Activated CD4-positive, CD25-positive, alpha-beta regulatory T cell treated with anti-CD3 and anti-CD28 coated beads, Interleukin-2, amount 50 U/mL, for 16 hours (primary cell): ENCODE data around the gene EFCAB8.
"Not testable (repeated sequence)": the region's sequence is repeated elsewhere in the genome, so short reads cannot be mapped to it uniquely, and the experiment has no call there.

Experiments
- DNase-seq: peaks from one replicate; pipeline ENCODE4 v3.0.0-alpha.2; 2020; ENCODE audit warnings: low read depth, low spot score

The EFCAB8 gene

DNA sequence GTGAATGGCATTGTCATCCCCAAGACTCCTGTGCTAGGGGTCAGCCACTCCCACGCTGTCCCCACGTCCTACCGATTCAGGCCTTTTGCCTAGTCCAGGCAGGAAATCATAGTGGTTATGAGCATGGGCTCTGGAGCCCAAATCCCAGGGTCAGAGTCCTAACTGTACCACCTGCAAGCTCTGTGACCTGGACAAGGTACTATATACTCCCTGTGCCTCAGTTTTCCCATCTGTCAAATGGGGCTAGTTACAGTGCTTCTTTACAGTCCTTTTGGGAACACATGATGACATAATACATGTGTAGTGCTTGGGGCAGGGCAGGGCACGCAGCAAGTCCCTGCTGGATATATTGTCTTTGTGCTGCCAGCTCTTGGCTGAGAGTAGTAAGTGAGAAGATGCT is 27.2 kb downstream of the EFCAB8 start:
- no peak for DNase-seq

- no peak for DNase-seq
Observed at GRCh38 chr20:32886652-32887051, 27.9 kb downstream of the EFCAB8 start.

- no peak for DNase-seq
Observed at GRCh38 chr20:32887492-32887891, 28.8 kb downstream of the EFCAB8 start.

GRCh38 chr20:32888636-32889035 is 29.9 kb downstream of the EFCAB8 start:
- no peak for DNase-seq

DNA sequence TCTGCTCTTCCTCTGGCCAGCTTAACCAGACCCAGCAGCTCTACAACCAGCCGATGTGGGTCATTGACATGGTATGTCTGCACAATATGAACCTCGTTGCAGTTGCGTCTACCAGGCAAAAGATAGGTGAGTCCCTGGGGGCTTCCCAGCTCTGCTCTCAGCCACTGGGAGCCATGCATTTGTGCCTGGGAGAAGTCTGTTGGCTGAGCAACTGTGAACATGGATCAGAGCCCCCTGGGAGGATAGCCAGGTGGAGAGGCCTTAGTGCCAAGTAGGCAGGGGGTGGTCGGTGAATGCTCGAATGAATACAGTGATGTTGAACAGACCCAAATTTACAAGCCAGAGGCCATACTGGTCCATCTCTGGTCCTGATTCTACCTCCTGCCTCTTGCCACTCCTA is 30.6 kb downstream of the EFCAB8 start:
- DNase-seq: no peak

DNA sequence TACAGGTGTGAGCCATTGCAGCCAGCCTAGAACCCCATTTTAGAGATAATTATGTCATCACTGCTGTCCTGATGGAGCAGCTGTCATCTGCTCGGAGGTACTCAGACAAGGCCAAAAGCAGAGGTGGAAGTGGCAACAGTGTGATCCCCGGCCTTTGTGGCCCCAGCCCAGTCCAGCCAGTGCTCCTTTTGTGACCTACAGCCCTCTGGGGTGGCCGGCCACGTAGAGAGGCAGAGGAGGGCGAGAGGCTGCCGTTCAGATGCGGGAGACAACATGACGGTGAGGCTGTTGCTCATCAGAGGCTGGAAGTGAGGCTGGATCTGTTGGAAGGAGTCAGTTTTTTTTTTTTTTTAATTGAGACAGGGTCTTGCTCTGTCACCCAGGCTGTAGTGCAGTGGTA is 32.8 kb downstream of the EFCAB8 start:
- DNase-seq: no peak

DNA sequence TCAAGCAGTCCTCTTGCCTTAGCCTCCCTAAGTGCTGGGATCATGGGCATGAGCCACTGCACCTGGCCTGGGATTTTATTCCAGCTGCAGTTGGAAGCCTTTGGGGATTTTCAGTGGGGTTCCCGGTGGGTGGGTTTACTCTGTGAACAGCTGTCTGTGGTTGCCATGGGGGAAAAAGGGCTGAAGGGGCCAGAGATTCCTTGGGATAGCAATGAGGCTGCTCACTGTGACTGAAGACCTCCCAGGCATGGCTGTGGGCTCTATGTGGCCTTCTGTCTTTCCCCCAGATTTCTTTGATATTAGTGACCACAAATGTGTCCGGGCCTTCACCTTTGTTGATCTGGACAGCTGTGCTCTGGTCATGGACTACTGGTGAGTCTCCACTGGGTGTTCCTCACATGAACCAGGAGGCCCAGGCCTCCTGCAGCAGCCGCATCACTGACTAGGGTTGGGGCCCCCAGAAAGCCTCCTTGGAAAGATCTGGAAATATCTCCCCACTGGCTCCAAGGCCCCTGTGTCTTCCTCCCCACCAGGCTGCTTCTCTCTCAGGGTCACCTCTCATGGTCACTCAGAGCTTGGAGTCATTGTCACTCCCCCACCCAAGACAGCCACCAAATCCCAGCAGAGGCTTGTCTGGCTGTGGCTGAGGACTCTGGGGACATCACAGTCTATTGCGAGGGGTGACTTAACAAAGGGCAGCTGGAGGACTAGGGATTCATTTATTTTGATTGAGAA is 33.4 kb downstream of the EFCAB8 start:
- no peak for DNase-seq

GRCh38 chr20:32893263-32894025 is 34.7 kb downstream of the EFCAB8 start:
- DNase-seq: no peak

DNA sequence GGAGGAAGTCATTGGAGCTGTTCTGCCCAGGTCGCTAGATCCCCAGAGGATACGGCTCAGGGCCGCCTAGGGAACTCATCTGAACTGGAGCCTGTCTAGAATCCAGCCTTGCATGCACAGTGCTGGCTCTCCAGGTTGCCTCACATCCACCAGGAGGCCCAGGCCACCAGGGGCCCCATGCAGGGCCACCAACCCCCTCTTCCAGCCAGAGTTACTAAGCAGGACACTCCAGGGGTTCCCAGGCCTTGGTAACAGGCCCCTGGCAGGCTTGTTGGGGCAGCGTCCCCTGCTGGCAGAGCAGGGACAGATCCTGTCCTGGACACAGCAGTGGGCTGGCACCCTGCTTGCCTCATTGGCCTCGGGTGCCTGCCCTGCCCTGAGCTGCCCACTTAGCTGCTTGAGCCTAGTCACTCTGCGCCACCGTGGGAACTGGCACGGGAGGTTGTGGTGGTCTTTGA is 35.3 kb downstream of the EFCAB8 start:
- no peak for DNase-seq

DNA sequence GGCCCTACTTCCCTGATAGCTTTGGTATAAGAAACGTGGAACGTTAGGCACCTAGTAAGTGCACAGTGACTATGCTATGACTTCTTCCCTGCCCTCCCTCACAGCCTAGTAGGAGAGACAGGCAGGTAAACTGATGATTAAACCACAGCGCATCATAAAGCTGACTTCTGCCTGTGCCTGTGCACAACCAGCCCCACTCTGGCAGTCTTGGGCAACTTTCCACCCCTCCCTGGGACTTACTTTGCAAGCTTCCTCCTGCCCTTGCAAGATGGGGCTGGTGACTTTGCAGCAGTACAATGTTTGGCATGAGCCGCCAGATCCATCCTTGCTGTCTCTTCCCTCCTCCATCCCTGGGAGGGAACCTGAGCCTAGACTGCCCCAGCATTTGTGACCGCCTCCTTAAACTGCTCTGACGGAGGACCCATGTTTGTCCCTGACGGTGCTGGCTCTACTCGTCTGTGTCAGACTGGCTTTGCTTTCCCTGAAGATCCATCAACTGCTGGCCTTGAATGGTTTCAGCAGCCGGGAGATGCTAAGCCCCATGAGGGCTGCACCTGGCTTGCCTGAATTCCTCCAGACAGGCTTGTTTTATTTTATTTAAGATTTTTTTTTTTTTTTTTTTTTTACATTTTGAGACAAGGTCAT is 36.1 kb downstream of the EFCAB8 start:
- no peak for DNase-seq

- no peak for DNase-seq
Observed at GRCh38 chr20:32896521-32897280, 38.0 kb downstream of the EFCAB8 start.

GRCh38 chr20:32898729-32899128 is 40.0 kb downstream of the EFCAB8 start:
- DNase-seq: no peak

GRCh38 chr20:32902456-32903420 is 44.0 kb downstream of the EFCAB8 start:
- DNase-seq: peak; percentile 41

DNA sequence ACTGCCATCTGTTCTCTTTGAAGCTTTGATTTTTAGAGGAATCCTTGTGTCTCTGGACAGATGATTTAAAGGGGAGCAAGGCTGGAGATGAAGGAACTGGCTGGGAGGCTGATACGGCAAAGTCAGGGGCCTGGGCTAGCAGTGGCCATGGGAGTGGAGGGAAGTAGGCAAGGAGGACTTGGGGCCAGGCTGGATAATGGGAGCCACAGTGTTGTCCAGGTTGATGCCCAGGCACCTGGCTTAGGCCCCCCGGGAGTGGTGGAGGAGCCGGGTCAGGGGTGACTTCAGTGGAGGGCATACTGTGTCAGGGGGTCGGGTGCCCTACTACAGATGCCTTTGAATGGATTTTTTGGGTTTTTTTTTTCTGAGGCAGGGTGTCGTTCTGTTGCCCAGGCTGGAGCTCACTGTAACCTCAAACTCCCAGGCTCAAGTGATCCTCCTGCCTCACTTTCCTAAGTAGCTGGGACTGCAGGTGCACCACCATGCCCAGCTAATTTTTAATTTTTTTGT is 45.0 kb downstream of the EFCAB8 start:
- no peak for DNase-seq

- not testable (repeated sequence) for DNase-seq
Observed at GRCh38 chr20:32904678-32905077, 46.0 kb downstream of the EFCAB8 start.

GRCh38 chr20:32906200-32906599 is 47.5 kb downstream of the EFCAB8 start:
- no peak for DNase-seq

- DNase-seq: no peak
Observed at GRCh38 chr20:32906871-32907495, 48.3 kb downstream of the EFCAB8 start.

DNA sequence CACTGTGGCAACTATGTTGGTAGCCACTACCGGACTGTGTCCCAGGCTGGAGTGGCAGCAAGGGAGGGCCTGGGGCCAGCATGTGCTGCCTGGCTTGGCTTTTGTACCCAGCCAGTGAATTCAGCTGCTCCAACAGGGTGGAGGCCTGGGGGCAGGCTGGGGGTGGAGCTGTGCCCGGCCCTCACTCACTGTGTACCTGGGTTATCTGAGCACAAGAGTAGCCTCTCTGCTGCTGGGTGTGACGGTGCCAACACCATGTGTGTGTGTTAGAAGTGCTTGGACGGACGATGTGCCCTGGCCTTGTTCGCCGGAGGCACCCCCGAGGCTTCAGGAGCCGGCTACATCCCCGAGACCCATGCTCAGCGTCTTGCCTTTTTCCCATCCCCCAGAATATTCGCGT is 49.2 kb downstream of the EFCAB8 start:
- DNase-seq: no peak

DNA sequence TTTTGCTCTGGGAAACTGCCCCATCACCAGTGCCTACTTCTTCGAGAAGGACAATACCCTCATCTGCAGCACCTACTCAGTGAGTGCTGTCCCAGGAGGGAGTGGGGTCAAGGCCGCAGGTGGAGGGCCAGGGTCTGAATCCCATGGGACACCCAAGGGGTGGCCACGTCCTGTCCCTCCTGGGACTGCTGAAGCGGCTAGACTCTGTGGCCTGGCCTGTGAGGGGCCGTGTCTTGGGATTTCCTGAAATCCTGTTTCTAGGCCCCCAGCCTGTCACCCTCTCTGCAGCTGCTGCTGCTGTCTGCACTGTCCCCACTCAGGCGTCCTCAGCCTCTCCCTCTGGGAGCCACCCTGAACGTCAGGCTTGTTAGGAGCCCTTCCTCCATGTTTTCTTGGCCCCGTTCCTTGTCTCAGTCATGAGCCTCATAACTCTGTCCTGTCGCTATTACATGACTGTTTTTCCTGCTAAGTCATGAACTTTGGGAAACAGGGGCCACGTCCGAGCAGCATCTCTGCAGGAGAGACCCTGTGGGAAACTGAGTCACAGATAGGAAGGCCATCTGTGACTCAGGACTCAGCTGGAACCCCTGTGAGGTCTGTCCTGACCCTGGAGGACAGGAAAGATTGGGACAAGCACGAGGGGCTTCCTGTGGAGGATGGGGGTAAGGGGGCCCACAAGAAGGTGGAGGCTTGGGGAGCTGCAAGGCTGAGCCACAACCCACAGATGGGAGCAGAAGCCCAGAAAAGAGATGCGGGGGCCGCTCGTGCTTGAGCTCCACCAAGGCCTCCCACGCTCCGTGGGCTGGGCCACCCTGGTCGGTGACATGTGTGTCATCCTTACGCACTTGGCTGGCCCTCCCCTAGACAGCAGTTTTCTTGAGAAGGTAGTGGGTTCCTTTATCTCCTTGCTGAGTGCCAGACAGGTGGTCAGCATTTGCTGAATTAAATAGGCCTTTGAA is 49.9 kb downstream of the EFCAB8 start:
- DNase-seq: no peak
